GM19238 (cell line): ENCODE results near the gene PLCB2.
A peak's percentile ranks its signal among the peaks of the same experiment; 100 is the strongest.

Experiments used
- DNase-seq: peaks from one replicate; pipeline ENCODE4 v3.0.0; 2011; ENCODE audit warnings: low spot score; ENCODE audit not compliant: insufficient read length

The PLCB2 gene

DNA sequence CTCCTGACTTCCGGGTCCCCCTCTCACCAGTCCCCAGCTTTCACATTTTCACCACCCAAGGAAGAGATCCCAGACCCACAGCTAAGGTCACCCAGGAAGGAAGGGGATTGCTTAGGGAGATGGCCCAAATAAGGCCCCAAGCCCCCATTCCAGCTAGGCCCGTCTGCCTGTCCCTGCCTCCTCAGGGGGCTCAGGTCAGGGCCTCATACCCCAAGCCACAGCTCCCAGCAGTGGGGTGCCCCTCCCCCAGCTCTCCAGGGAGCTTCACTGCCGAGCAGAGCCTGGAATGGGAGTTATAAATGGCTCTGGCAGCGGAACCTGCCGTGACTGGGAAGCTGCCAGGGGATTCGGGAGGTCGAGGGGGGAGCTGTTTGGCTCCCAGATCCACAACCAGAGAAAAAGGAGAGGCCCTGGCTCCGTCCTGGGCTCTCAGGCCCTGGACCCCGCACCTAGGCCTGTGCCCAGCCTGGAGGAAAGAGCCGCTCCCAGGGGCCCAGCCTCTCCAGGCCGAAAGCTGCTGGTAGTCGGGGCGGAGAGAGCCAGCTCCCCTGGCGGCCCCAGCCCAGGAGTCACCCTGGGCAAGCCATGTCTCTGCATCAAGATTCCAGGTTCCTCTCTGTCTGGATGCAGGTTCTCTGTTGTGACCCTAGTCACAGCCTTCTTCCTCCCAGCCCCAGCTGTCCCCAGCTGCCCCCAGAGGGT is 32.5 kb upstream of the PLCB2 start:
- DNase-seq = no peak

DNA sequence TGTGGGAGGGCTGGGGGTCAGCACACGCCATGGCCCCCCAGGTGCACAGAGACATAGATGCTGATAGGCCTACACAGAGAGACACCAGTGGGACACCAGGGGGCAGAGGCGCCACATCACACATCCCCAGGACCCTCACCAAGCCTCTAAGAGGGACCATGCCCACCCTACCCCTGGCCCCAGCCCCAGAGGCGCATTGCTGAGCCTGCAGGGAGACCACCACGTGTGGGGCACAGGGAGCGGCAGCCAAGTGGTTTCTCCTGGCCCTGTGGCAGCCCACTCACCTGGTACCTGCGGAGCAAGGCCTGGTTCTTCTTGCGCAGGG is 31.8 kb upstream of the PLCB2 start:
- no peak for DNase-seq

DNA sequence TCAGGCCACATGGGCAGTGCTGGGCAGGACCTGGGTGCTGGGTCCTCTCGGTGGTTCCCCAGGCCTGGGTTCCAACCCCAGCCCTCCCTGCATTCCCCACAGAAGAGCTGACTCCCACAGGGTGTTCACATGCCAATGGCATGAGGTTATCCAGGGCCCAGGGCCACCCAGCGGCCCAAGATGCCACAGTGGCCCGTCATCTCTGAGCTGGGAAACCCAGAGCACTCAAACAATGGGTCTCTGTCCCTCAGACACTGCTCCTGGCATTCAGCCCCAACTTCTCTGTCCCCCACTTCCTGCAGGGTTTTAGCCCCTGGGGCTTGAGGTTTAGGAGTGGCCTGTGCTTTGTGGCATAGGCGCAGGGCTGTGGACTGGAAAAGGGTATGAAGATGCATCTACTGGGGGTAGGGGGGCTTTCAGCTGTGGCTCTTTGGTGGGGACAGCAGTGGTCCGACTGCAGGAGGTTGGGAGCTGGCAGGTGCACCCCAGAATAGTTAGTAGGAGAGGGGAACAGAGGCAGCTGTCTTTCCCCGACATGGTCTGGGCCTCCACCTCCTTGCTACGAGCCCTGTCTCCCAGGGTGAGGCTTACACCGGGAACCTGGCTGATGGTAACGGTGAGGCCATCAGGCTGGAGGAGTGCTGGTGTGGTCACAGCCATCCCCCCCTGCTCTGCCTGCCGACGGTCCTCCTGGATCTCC is 31.3 kb upstream of the PLCB2 start:
- no peak for DNase-seq

- peak; percentile 91 for DNase-seq
Measured at GRCh38 chr15:40338041-40338657, 30.4 kb upstream of the PLCB2 start.

GRCh38 chr15:40337597-40337996 is 29.9 kb upstream of the PLCB2 start:
- DNase-seq = no peak

GRCh38 chr15:40336744-40337122 is 29.0 kb upstream of the PLCB2 start:
- peak; percentile 48 for DNase-seq

GRCh38 chr15:40335938-40336743 is 28.4 kb upstream of the PLCB2 start:
- DNase-seq = no peak

- no peak for DNase-seq
Measured at GRCh38 chr15:40334941-40335795, 27.4 kb upstream of the PLCB2 start.

DNA sequence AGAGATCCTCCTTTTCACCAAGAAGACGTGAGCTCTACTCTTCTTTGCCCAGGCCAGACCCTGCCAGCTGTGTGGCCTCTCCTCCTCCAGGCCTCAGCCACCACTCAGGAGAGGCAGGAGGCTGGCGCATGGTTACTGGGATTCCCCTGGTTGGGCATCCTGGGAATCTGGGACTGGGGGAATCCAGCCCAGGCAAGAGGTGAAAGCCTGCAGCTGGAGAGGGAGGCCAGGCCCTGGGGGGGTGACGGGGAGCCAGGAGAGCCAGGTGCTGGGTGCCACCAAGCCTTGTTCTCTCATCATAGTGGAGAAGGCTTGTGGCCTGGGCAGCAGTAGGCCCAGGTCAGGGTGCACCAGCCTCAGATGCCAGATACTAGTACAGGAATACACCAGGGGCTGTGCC is 26.8 kb upstream of the PLCB2 start:
- DNase-seq = no peak

DNA sequence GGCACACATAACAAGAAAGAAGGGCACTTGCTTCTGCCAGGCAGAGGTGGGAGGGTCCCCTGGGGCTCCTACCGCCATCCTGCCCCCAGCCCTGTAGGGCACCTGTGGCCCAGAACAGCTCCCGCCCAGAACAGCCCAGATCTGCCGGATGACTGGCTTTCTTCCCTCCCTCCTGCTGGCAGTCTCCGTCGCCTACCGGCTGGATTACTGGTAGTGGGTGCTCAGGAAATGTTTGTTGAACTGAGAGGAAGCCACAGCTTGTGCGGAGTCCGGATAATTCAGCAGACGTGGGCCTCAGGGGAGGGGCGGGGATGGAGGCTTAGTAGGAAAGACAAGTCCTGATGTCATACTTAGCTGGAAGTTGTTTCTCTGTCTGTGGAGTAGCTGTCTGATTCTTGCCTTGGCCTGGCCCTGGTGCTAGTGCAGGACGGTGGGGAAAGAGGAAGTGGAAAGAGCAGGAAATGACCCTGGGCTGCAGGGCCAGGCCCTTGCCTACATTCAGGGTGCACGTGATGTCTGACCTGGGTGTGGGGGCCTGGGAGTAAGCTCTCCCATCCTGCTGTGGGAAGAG is 26.3 kb upstream of the PLCB2 start:
- peak; percentile 53 for DNase-seq

DNA sequence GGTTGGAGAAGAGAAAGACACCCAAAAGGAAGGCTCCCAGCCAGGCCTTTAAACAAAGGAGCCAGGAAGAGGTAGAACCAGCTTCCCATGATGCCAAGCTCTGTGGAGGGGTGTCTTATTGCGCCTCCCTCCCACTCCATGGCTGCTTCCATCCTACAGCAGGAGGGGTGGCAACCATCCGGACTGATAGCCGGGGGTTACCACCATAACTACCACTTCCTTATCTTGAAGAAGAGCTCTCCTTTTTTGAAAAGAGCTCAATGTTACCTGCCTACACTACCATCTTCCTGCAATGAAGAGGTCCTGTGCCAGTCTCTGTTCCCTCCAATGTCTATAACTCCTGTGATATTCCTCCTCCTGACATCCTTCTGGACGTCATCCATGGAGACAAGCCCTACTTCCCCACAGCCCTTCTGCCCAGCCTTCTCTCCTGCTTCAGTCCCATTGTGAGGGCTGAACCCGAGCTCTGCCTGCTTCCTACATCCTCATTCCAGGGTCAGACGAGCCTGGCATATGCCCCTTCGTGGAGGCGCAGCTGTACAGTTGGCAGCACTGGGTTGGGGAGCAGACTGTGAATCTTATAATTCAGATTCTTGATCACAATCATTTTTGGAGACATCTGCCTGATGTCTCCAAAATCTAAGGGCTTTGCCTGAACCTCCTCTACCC is 24.5 kb upstream of the PLCB2 start:
- DNase-seq = no peak

DNA sequence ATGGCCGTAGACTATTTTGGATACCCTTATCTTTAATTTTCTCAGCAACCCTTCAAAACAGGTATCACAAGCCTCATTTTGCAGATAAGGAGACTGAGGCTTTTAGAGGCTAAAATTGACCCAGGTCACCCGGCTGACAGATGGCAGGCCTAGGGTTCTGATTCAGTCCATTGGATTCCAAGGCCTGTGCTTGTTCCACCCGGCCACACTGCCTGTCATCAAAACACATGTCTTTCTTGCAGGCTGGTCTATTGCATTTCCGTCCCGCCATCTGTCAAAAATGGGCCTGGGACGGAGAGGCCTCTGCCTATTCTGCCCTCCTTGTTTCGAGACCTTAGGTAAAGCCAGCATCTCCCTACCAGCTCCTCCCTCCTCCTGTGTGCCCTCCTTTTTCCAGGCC is 23.9 kb upstream of the PLCB2 start:
- no peak for DNase-seq

DNA sequence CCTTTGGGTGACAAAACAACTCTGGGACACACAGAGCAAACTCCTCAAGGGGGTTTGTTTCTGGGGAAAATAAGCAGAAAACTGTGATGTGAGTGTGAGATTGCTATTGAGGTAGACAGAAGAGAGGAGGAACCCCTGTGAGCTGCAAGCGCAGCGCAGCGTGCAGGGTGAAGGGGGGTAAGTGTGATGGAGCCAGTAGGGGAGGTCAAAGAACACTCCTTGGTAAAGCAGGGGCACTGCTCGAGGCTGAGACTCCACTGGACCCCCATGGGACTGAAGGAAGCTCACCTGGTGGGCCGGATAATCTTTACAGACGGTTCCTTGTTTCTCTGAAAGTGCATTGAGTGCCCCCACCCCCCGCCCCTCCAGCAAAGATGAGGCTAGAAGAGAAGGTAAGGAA is 23.3 kb upstream of the PLCB2 start:
- no peak for DNase-seq

DNA sequence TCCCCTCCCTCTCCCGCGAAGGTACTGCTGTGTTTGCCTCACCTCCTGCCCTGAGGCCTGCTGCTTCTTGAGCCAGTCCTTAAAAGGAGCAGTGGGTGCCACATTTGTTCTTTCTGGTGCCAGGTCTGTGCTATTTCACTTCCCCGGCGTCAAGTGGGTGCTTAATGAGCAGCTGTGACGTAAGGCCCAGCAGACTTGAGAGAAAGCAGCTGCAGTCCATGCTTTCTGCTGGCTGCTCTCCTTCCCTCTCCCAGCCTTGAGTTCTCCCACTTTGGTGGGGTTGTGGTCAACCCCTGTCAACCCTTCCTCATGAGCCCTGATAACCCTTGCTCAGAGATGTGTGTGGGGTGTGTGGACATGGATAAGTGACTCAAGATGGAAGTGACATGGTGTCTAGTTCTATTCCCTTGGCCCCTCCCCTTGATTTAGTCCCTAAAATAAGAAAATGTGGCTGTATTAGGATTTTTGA is 22.7 kb upstream of the PLCB2 start:
- DNase-seq = no peak

- no peak for DNase-seq
Measured at GRCh38 chr15:40329804-40330203, 22.1 kb upstream of the PLCB2 start.

GRCh38 chr15:40328751-40329150 is 21.0 kb upstream of the PLCB2 start:
- no peak for DNase-seq

- no peak for DNase-seq
Measured at GRCh38 chr15:40328176-40328575, 20.4 kb upstream of the PLCB2 start.

GRCh38 chr15:40327457-40327856 is 19.7 kb upstream of the PLCB2 start:
- no peak for DNase-seq

GRCh38 chr15:40325700-40326099 is 18.0 kb upstream of the PLCB2 start:
- no peak for DNase-seq

- DNase-seq = no peak
Measured at GRCh38 chr15:40325188-40325587, 17.5 kb upstream of the PLCB2 start.
